ENCODE results near the gene ADGRG3. TPM values are rescaled to one million over a fixed set of nuclear protein-coding genes. Genes with fewer than 3 reads are reported as not detected.

The ADGRG3 gene
- total RNA-seq, 2 donors from 2014 or later, result 0.98 to 1.4 TPM

- intact Hi-C loops (cut with DNase I, micrococcal nuclease), result no loop called here
- DNase-seq (no peak), ATAC-seq (no peak)
Measured at GRCh38 chr16:57687363-57687929, 19.3 kb downstream of the ADGRG3 start.

- ATAC-seq, result no peak
- intact Hi-C loops (cut with DNase I, micrococcal nuclease), result no loop called here
- DNase-seq, result no peak
Measured at GRCh38 chr16:57688487-57688986, 20.4 kb downstream of the ADGRG3 start.

GRCh38 chr16:57688987-57689761 is 21.1 kb downstream of the ADGRG3 start:
- DNase-seq (no peak), ATAC-seq (no peak)
- intact Hi-C loops (cut with DNase I, micrococcal nuclease), result no loop called here

GRCh38 chr16:57689762-57690558 is 21.9 kb downstream of the ADGRG3 start:
- intact Hi-C loops (cut with DNase I, micrococcal nuclease), result no loop called here
- no peak for DNase-seq
- no peak for ATAC-seq

GRCh38 chr16:57690782-57691471 is 22.8 kb downstream of the ADGRG3 start:
- intact Hi-C loops (cut with DNase I, micrococcal nuclease), result no loop called here
- DNase-seq, result no peak
- ATAC-seq, result no peak

GRCh38 chr16:57692636-57693035 is 24.5 kb downstream of the ADGRG3 start:
- DNase-seq (no peak), ATAC-seq (no peak)
- intact Hi-C loops (cut with DNase I, micrococcal nuclease), result no loop called here

GRCh38 chr16:57693550-57693949 is 25.4 kb downstream of the ADGRG3 start:
- no peak for DNase-seq
- intact Hi-C loops (cut with DNase I, micrococcal nuclease), result no loop called here
- no peak for ATAC-seq

GRCh38 chr16:57694231-57694724 is 26.2 kb downstream of the ADGRG3 start:
- ATAC-seq, result no peak
- intact Hi-C loops (cut with DNase I, micrococcal nuclease), result no loop called here
- no peak for DNase-seq

GRCh38 chr16:57694725-57695679 is 26.9 kb downstream of the ADGRG3 start, which contains the start of gene DRC7:
TSS of gene DRC7 (plus strand) at chr16:57694806. CDS start at chr16:57697950, 3,144 bp downstream.
- intact Hi-C loops (cut with DNase I, micrococcal nuclease), result no loop called here
- ATAC-seq (peak; percentile 82), DNase-seq (peak in 1 of 2 donors; percentile 17)

- DNase-seq (no peak), ATAC-seq (no peak)
- intact Hi-C loops (cut with DNase I, micrococcal nuclease), result no loop called here
Measured at GRCh38 chr16:57695680-57696069, 27.6 kb downstream of the ADGRG3 start.

GRCh38 chr16:57696240-57696639 is 28.1 kb downstream of the ADGRG3 start:
- DNase-seq, result no peak
- ATAC-seq, result no peak
- intact Hi-C loops (cut with DNase I, micrococcal nuclease), result no loop called here

- intact Hi-C loops (cut with DNase I, micrococcal nuclease), result no loop called here
- DNase-seq (no peak), ATAC-seq (no peak)
Measured at GRCh38 chr16:57697896-57698537, 29.9 kb downstream of the ADGRG3 start.

- ATAC-seq (no peak), DNase-seq (no peak)
- intact Hi-C loops (cut with DNase I, micrococcal nuclease), result no loop called here
Measured at GRCh38 chr16:57698812-57699405, 30.8 kb downstream of the ADGRG3 start.

- ATAC-seq (no peak), DNase-seq (no peak)
- intact Hi-C loops (cut with DNase I, micrococcal nuclease), result no loop called here
Measured at GRCh38 chr16:57699481-57699880, 31.4 kb downstream of the ADGRG3 start.

GRCh38 chr16:57699899-57700298 is 31.8 kb downstream of the ADGRG3 start:
- ATAC-seq, result no peak
- no peak for DNase-seq
- intact Hi-C loops (cut with DNase I, micrococcal nuclease), result no loop called here

- intact Hi-C loops (cut with DNase I, micrococcal nuclease), result no loop called here
- DNase-seq, result no peak
- no peak for ATAC-seq
Measured at GRCh38 chr16:57700781-57701551, 32.9 kb downstream of the ADGRG3 start.
